Measurements from ENCODE around the gene CDR2.
"Not testable (repeated sequence)": the region's sequence is repeated elsewhere in the genome, so short reads cannot be mapped to it uniquely, and the experiment has no call there.

The CDR2 gene

GRCh38 chr16:22302776-22303363, 71.5 kb downstream of the CDR2 start:
- no peak for TF ChIP-seq CTCF (IDR thresholded peaks at IDR 0.05; ENCODE audit: low read depth, low read length)
- no peak for DNase-seq (ENCODE audit: extremely low read depth, low read depth)

- DNase-seq (ENCODE audit: extremely low read depth, low read depth): not testable (repeated sequence)
Observed at GRCh38 chr16:22301423-22301822, 73.0 kb downstream of the CDR2 start.

GRCh38 chr16:22300427-22301071, 73.9 kb downstream of the CDR2 start:
- peak; percentile 71 for TF ChIP-seq CTCF (IDR thresholded peaks at IDR 0.05; ENCODE audit: low read depth, low read length)
- no peak for DNase-seq (ENCODE audit: extremely low read depth, low read depth)

GRCh38 chr16:22299036-22299435, 75.4 kb downstream of the CDR2 start:
- DNase-seq (ENCODE audit: extremely low read depth, low read depth): no peak
- no peak for TF ChIP-seq CTCF (IDR thresholded peaks at IDR 0.05; ENCODE audit: low read depth, low read length)

GRCh38 chr16:22297871-22298733, 76.3 kb downstream of the CDR2 start:
- DNase-seq (ENCODE audit: extremely low read depth, low read depth): peak; percentile 95

GRCh38 chr16:22297114-22297870, 77.1 kb downstream of the CDR2 start, which contains the start of gene POLR3E:
Gene POLR3E, plus strand, starts transcription at chr16:22297409. Its CDS starts 5,560 bp downstream, at chr16:22302969.
- TF ChIP-seq CTCF (IDR thresholded peaks at IDR 0.05; ENCODE audit: low read depth, low read length): peak; percentile 86
- DNase-seq (ENCODE audit: extremely low read depth, low read depth): peak; percentile 96

More at GRCh38 chr16:22297871-22298733, 76.3 kb downstream of the CDR2 start:
- no peak for TF ChIP-seq CTCF (IDR thresholded peaks at IDR 0.05; ENCODE audit: low read depth, low read length)
